HEK293 (cell line): ENCODE data around the gene MAPT.

Experiments used
- ZFP37 ChIP-seq: fragments of 450-650 bp; formaldehyde crosslinking; IDR thresholded peaks from 2 replicates; pipeline ENCODE4 v1.5.1; 2016; ENCODE audit warnings: missing biosample characterization, missing genetic modification characterization
- ZNF558 ChIP-seq: fragments of 450-650 bp; formaldehyde crosslinking; IDR thresholded peaks from 2 replicates; pipeline ENCODE4 v1.5.1; 2016; ENCODE audit warnings: missing biosample characterization, missing genetic modification characterization
- ZNF776 ChIP-seq: fragments of 450-650 bp; formaldehyde crosslinking; IDR thresholded peaks from 2 replicates; pipeline ENCODE4 v1.5.0; 2017; ENCODE audit warnings: missing biosample characterization, missing genetic modification characterization, borderline replicate concordance
- TF ChIP-seq, protein P1 (sequence below): fragments of 450-650 bp; formaldehyde crosslinking; IDR thresholded peaks from 2 replicates; pipeline ENCODE4 v1.5.1; 2016; ENCODE audit warnings: missing biosample characterization, missing genetic modification characterization
- TF ChIP-seq, protein P2 (sequence below): fragments of 450-650 bp; formaldehyde crosslinking; IDR thresholded peaks from 2 replicates; pipeline ENCODE4 v1.5.1; 2016; ENCODE audit warnings: missing biosample characterization, missing genetic modification characterization

DNA sequence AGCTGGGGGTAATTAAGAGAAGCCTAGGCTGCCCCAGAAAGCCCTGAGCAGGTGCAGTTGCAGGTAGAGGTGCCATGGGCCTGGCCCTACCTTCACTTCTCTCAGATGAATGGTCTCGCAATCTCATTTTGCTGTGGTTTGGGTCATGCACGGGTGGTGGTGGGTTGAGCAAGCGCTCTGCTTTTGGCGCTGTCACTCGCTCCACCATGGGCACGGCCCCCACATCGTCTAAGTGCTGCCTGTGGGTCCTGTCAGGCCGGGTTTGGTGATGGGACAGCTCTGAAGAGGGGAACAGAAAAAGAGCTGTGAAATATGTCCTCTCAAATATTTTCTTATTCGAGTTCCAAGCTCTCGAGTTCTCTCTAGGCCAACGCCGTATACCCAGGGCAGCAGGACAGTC lies 144.6 kb downstream of the MAPT start:
- TF ChIP-seq, protein P1, sequence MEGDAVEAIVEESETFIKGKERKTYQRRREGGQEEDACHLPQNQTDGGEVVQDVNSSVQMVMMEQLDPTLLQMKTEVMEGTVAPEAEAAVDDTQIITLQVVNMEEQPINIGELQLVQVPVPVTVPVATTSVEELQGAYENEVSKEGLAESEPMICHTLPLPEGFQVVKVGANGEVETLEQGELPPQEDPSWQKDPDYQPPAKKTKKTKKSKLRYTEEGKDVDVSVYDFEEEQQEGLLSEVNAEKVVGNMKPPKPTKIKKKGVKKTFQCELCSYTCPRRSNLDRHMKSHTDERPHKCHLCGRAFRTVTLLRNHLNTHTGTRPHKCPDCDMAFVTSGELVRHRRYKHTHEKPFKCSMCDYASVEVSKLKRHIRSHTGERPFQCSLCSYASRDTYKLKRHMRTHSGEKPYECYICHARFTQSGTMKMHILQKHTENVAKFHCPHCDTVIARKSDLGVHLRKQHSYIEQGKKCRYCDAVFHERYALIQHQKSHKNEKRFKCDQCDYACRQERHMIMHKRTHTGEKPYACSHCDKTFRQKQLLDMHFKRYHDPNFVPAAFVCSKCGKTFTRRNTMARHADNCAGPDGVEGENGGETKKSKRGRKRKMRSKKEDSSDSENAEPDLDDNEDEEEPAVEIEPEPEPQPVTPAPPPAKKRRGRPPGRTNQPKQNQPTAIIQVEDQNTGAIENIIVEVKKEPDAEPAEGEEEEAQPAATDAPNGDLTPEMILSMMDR, result no peak
- TF ChIP-seq ZNF558 (tag by site-specific recombination) (no peak), ZNF776 (tag by site-specific recombination) (no peak), ZFP37 (tag by site-specific recombination) (no peak)
- TF ChIP-seq, protein P2, sequence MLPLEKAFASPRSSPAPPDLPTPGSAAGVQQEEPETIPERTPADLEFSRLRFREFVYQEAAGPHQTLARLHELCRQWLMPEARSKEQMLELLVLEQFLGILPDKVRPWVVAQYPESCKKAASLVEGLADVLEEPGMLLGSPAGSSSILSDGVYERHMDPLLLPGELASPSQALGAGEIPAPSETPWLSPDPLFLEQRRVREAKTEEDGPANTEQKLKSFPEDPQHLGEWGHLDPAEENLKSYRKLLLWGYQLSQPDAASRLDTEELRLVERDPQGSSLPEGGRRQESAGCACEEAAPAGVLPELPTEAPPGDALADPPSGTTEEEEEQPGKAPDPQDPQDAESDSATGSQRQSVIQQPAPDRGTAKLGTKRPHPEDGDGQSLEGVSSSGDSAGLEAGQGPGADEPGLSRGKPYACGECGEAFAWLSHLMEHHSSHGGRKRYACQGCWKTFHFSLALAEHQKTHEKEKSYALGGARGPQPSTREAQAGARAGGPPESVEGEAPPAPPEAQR (tag by site-specific recombination), result no peak
